HG03095 (cell line): Measurements from ENCODE around the gene MAPRE2.
A peak's percentile ranks its signal among the peaks of the same experiment; 100 is the strongest.

Experiments
- ATAC-seq: cut with Tn5 transposase; IDR thresholded peaks from one replicate; pipeline ENCODE4 v1.9.1; 2021; ENCODE audit warnings: moderate library complexity; ENCODE audit not compliant: unreplicated experiment

Gene MAPRE2

DNA sequence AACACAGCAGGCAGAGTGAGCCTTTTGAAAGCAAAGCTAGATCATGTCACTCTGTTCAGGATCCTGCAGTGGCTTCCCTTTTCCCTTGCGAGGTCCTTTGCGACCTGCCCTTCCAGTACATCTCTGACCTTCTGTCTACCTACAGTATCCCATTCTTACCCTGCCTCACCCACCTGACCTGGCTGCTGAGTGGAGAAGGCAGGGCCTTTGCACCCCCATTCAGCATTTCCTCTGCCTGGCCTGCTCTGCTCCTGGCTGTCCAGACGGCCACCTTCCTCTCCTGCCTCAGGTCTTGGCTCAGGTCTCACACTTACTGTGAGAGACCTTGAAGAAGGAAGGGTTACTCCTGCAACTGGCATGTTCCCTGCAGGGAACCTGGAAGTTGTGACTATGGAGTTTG lies 77.4 kb downstream of the MAPRE2 start:
- ATAC-seq = no peak

DNA sequence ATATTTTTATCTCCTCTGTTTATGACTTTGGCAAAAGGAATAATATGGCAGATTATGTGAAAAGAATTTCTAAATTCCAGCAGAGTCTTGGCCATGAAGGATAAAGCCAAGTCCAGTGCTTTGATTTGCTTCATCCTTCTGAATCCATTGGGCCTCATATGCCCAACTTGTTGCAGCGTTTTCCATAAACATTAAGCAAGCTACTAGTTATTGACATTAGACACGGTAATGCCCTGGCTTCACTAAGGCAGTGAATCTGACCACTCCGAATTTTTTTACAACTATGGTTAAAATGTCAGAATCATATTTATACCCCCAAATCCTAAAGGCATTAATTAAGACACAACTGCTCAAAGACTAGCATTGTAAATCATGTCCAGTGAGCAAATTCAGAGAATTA lies 79.8 kb downstream of the MAPRE2 start:
- no peak for ATAC-seq

DNA sequence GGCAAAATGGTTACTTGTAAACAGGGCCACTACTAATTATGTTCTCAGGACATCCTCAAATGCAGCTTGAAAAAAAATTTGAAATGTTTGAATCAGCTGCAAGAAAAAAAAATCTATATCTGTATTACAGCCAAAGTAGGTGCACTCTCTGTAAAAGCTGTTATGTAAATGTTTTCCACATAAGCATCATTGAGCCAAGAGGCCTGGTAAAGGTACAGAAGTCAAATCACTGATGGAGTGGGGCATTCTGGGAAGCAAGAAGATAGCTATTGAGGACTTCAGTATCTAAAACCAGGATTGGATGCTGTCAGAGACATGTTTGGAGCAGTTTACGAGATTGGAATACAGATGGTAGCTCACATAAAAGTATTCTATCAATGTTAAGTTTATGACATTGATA lies 80.3 kb downstream of the MAPRE2 start:
- ATAC-seq = no peak

DNA sequence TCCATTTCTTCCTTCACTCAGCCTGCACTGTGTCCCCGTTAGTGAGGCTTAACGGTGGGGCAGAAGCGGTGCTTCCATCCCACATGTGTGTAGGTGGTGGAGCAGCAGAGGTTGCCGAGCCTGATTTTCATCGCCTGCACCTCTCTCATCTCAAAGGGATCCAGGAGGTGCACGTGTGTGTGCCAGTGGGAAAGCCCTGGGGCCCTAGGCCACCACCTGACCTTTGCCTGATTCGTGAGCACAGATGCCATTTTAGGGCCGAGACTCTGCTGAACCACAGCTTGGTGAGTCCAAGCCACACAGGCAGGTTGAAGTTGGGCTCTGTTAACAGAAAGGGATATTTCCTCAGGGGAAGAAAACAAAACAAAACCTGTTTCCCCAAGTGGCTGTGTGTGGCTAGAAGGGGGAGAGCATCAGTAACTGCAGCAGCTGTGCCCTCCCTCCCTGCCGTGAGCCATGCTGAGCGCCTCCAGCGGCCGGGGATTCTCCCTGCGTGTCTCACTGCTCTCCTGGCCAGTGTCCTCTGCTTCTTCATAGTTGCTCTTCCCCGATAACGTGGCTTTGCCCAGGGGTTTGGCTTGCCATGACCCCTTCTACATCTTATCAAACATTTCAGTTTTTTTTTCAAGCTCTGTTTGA lies 81.5 kb downstream of the MAPRE2 start:
- peak; percentile 69 for ATAC-seq

DNA sequence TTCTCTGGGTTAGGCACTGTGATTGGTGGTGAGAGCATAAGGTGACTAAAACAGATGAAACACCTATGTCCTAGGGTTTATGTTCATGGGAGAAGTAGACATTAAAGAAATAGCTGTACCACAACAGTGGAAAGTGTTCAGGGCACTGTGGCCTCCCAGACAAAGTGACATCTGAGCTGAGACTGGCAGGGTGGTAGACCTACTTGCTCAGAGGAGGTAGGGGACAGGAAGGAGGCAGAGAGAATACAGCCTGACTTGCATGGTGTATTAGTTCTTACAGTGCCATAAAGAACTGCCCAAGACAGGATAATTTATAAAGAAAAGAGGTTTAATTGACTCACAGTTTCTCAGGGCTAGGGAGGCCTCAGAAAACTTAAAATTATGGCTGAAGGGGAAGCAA lies 82.6 kb downstream of the MAPRE2 start:
- no peak for ATAC-seq

DNA sequence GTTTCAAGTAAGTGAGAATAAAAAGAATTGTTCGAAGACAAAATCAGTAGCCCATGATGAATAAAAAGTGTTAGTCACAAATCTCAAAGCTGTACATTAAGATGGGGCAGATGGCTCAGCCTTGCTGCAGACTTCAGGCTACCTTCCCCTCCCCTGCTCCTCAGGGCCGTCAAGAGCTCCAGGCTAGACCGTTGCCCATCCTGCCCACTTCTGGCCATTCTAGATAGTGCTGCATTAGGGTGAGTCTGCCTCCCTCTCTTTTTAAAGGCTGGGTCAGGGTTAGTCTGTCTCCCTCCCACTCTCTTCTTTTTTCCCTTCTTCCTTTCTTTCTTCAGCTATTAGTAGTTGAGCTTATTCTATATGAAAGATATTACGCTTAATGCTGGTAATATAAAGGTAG lies 86.0 kb downstream of the MAPRE2 start:
- ATAC-seq = no peak

DNA sequence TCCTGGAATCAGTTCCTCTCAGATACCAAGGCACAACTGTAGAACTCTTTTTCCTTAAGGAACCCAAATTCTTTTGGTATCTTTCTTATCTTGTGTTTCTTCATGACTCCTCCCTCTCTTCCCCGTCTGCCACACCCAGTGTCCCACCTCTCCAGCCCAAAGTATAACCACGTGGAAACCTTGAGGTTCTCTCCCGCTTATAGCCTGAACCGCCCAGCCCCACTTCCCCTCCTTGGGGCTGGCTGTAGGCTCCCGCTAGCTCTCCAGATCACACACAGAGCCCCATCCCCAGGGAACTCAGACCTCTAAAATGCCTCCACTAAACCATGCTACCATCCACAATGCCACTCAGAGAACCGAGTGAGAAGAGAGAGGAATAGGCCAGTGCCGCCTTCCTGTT lies 87.5 kb downstream of the MAPRE2 start:
- no peak for ATAC-seq

DNA sequence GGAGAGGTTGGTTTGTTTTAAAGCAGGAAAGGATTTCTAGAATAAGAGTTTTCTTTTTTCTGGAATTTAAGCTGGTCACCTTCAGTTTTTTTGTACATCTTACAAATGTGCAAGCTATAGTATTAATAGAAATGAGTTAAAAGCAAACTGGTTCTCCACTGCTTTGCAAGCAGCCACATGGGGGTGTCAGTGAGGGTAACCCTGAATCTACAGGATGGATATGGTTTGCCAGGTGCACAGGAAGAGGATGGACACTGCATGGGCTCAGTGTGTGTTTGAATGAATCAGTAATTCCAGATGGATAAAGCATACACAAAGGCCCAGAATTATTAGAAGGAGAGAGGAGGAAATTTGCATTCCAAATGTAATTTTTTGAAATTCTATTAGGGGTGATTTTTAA lies 89.0 kb downstream of the MAPRE2 start:
- ATAC-seq = no peak

DNA sequence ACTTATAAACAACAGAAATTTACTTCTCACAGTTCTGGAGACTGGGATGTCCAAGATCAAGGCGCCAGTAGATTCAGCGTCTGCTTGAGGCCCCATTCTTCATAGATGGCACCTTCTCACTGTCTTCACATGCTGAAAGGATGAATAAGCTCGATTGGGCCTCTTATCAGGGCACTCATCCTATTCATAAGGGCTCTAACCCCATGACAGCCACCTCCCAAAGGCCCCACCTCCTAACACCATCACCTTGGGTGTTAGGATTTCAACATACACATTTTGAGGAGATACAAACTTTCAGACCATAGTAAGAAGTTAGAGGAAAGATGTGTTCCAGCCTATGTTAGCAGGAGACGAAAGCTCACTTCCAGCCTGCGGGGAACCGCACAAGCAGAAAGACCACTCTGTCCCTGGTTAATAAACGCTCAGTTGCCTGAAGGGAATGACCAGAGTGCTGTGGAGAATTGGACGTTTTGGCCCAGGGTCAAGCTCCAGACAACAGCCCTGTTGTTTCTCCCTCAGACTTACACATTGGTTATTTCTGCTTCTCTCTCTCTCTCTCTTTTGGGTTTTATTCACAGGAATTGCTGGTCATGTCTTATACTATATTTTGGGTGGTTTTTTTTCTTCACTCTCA lies 90.3 kb downstream of the MAPRE2 start:
- no peak for ATAC-seq

DNA sequence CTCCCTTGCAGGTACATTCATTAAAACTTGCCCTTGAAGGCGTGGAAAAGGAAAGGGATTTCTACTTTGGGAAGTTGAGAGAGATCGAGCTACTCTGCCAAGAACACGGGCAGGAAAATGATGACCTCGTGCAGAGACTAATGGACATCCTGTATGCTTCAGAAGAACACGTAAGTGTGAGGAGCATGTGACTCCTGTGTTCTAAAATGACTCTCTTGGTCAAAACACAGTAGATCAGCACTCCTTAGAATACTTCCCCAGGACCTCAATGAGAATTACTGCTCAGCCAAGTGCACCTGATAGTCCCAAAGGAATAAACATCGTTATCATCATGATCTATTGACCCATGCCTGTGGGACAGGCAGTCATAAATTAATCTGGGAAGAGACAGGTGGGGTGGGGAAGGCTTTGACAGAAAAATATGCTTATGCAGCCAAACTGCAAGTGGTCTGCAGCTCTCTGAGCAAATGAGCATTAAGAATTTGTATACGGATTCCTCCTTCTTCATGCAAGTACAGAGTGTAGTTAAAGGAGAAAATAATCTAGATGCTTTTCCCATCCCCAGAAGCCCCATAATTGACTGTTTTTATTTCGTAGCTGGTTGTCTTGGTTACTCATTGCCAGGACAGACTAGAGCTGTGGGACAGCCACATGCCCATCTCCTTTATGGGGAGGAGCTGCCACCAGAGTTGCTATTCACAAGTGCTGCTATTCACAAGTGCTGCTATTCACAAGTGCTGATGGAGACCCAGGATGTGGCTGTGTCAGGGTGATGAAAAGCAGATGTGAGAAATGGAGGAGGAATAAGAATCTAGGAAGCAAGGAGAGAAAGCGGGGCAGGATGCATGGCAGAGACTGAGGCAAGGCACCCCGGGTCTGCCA lies 91.0 kb downstream of the MAPRE2 start:
- ATAC-seq = no peak

DNA sequence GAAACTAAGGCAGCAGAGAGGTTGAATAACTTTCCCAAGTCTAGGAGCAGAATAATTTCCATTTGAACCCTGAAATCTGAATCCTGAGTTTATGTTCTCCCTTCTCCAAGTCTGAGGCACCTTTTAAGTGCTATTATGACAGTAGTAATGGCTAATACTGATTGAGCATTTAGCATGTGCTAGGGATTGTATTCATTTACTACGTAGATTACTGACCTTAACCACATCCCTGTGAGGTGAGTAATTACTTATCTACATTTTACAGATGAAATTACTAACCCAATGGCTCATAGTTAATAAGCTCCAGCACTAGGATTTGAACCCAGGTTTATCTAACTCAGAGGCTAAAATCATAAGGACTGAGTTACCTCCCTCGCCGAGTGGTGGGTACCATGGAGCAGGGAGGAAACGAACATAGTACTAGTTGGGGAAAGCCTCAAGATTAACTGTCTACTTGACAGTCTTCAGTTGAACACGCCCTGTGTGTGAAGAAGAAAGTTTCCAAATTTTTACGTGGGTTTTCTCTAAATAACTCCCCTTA lies 93.0 kb downstream of the MAPRE2 start:
- ATAC-seq = no peak

DNA sequence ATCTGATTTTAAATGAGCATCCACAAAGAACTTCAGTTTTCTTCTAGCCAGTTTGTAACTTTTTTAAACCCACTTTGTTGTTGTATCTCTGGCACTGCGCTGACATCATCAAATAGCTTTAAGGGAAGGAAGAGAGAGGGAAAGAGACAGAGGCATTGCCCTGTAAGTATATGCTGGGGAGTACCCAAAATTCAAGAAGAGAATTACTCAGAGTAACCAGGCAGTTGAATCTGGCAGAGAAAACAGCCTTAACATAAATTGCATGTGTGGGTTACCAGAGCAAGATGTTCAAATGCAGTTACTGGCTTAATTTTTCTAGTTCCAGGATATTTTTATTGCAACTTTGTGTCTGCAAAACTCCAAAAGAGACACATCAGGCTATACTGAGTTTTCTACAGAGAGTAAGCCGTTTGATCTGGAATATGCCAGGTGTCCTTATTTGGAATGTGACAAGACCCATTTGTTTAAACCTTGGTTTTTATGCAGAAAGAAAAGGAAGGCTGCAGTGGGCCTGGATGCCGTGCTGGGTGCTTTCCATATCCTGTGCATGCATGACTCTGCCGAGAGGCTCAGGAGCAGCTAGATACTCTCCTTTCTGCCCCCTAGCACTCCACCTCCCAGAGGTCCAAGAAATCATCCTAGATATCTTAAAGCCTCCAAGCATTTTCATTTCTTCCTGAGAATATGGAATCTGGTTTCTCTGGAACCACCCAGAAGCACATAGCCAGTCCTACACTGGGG lies 93.7 kb downstream of the MAPRE2 start:
- ATAC-seq = no peak

DNA sequence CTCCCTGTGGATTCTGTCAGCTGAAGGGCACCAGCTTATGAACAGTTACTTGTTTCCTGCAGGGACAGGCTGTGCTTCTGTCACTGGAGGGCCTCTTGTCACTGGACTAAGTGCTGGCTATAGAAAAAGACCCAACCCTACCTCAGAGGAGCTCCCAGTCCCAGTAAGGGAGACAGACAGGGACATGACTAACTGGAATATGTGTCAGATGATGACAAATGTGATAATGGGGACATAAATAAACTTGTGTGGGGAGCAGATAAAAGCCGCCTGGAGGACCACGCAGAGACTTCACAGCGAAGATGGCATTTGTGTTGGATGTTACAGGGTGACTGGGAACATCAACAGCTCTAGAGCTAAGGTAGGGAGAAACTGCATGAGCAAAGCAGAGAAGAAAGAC lies 95.0 kb downstream of the MAPRE2 start:
- no peak for ATAC-seq

DNA sequence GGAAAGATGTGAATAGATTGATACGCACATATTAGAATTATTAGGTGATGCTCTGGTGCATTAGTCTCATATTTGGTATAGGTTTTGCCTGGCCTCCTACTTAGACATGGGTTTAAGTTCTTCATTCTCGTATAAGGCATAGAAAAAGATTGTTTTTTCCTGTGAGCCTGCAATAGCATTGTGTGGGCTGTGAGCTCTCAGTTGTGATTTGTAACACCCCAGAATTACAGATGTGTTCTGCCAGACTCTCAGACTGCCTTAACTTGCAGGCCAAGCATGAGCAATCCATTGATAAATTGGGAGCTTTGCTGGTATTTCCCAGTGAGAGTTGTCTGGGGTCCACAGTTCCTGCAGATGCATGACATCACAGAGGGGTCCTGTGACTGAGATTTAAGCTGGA lies 95.7 kb downstream of the MAPRE2 start:
- no peak for ATAC-seq

DNA sequence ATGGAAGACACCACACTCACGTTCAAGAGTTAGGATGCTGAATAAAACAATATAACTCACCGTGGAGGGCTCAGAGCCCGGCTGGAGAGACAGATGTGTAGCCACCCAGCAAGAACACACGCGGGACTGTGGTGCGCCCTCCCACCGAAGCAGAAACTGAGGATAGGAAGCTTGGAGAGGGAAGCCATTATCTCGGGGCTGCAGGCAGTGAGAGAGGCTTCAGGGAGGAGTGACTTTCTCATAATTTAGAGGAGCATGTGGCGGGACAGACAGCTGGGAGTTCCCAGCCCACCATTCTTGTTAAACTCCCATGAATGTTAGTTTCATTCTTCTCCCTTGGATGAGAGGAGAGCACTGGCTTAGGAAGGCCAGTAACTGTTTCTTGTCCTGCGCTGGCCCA lies 96.4 kb downstream of the MAPRE2 start:
- no peak for ATAC-seq

DNA sequence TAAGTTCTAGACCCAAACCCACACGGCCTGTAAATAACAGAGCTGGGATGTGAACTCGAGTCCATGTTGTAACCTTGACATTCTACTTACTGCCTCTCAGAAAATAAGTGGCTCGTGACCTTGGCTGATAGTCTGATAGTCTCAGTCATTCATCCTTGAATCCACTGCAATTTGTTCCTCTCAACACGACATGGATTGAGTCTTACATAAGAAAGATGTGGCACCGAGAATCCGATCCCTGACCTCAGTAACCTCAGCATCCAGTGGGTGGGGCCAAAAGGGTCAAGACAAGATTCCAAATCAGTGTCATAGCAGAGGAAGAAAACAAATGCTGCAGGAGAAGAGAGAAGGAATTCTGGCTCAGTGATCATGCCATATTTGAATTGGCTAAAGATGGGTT lies 97.6 kb downstream of the MAPRE2 start:
- no peak for ATAC-seq

DNA sequence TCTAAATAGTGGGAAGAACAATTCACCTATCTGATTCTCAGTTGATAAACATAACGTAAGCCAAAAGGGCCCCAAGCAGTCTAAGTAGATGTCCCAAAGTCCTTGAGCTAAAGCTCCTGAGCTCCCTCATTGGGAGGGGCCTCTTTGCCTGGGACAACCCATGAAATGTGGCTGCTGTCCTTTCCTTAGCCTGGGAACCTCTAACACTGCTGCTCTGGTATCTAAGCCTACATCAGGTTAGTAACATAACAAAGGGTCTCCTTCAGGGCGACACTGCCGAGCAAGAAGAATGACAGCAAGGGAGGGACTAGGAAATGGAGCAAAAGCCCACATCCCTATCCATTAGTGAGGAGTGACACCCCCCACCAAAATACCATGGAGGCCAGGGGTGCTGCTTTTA lies 98.3 kb downstream of the MAPRE2 start:
- no peak for ATAC-seq

DNA sequence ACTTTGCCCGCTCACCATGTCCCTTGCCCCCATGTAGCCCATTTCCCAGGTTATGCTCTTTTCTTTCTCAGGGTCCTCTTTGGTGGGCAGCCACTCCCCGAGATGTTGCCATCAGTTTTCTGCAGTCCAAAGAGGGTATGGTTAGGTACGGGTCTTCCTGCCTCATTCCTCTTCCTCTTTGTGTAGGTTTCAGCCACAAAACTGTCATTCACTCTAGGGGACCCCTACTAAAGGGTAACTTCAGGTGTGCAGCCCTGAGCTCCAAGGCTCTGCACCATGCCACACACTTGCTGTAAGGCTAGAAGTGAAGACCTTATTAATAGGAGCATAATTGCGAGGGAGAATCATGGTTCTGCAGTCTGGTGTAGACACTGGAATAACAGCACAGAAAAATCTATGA lies 99.9 kb downstream of the MAPRE2 start:
- ATAC-seq = no peak

DNA sequence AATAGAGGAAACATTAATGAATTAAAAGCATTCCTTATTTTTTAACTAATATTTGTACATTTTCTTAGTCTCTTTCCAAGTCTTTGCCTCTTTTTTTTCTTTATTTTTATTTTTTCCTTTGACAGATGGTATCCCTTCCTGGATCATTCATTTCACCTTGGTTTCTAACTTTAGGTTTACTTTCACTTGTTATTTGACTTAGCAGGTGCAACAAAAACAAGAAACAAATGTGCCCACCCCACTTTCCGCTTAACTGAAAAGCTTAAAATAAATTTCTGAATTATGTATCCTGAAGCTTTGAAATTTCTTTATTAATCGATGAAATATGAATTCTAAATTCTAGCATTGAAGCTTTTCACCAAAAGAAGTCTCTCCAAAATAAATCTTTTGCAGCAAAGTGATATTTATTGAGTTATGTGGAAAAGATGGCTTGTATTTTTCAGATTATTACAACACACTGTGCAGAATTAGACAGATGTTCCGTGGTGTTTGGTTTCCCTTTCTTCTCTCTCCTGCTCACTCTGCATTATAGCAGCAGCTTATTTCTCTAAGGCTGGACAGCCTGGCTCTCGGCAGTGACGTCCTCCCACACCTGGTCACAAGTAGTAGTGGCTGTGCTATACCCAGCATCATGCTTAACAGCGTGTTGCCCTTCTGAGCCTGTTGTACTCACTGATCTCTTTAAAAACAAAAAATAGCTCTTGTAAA lies 100.5 kb downstream of the MAPRE2 start:
- no peak for ATAC-seq

DNA sequence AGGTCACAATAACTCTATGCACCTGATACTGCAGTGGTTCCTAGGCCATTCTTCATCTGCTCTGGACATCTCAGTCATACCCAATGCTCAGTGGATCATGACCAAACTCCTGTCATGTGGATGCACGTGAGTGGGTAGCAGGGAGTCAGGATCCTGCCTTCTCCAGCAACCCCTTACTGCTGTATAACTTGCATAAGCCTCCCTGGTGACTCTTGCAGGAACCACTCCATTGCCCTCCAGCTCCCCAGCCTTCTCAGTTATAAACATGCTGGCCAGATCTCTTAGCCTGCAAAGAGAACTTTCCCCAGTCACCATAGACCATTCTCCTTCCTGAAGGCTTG lies 101.0 kb downstream of the MAPRE2 start:
- ATAC-seq = no peak
